Hepatocyte (in vitro differentiated cells): ENCODE results near the gene HOXA6. TPM values are rescaled to one million over a fixed set of nuclear protein-coding genes. Genes with fewer than 3 reads are reported as not detected.

Source experiments
- DNase-seq: peaks from one replicate; pipeline ENCODE4 v3.0.0-alpha.2; 2016; ENCODE audit warnings: low spot score
- H2AFZ ChIP-seq: fragments of 200-600 bp; sonication (generic); 2 replicates; pipeline ENCODE4 v1.6.0; 2016; ENCODE audit warnings: antibody characterized with exemption, mild to moderate bottlenecking
- H3K27ac ChIP-seq: fragments of 200-600 bp; sonication (generic); 2 replicates; pipeline ENCODE4 v1.5.1; 2016; ENCODE audit warnings: mild to moderate bottlenecking
- H3K27me3 ChIP-seq: fragments of 200-600 bp; sonication (generic); 2 replicates; pipeline ENCODE4 v1.6.1; 2016
- H3K36me3 ChIP-seq: fragments of 200-600 bp; sonication (generic); replicated peaks from 2 replicates; pipeline ENCODE4 v1.5.1; 2016; ENCODE audit warnings: low read depth; ENCODE audit not compliant: insufficient read depth
- H3K4me1 ChIP-seq: fragments of 200-600 bp; sonication (generic); 2 replicates; pipeline ENCODE4 v1.5.1; 2016; ENCODE audit warnings: mild to moderate bottlenecking, moderate library complexity; ENCODE audit not compliant: insufficient read depth
- H3K4me2 ChIP-seq: fragments of 200-600 bp; sonication (generic); 2 replicates; pipeline ENCODE4 v1.6.0; 2016
- H3K4me3 ChIP-seq: fragments of 200-600 bp; sonication (generic); 2 replicates; pipeline ENCODE4 v1.5.1; 2016; ENCODE audit warnings: mild to moderate bottlenecking
- H3K79me2 ChIP-seq: fragments of 200-600 bp; sonication (generic); 2 replicates; pipeline ENCODE4 v1.6.0; 2017; ENCODE audit warnings: mild to moderate bottlenecking
- H3K9me2 ChIP-seq: fragments of 200-600 bp; sonication (generic); replicated peaks from 2 replicates; pipeline ENCODE4 v1.6.0; 2017; ENCODE audit warnings: mild to moderate bottlenecking; ENCODE audit not compliant: insufficient read depth
- H3K9me3 ChIP-seq: fragments of 200-600 bp; sonication (generic); 2 replicates; pipeline ENCODE4 v1.5.1; 2016; ENCODE audit warnings: low read depth, mild to moderate bottlenecking
- H4K20me1 ChIP-seq: fragments of 200-600 bp; sonication (generic); 2 replicates; pipeline ENCODE4 v1.6.0; 2016; ENCODE audit warnings: mild to moderate bottlenecking; ENCODE audit not compliant: insufficient read depth, poor library complexity, severe bottlenecking
- CTCF ChIP-seq: fragments of 200-600 bp; sonication (generic); IDR thresholded peaks from 2 replicates; pipeline ENCODE4 v1.5.1; 2016; ENCODE audit warnings: antibody characterized with exemption, mild to moderate bottlenecking; ENCODE audit not compliant: poor library complexity
- EZH2 ChIP-seq: fragments of 200-600 bp; sonication (generic); IDR thresholded peaks from 2 replicates; pipeline ENCODE4 v1.6.1; 2016; ENCODE audit warnings: antibody characterized with exemption, mild to moderate bottlenecking, borderline replicate concordance
- EZH2phosphoT487 ChIP-seq: fragments of 200-600 bp; sonication (generic); IDR thresholded peaks from one replicate; pipeline ENCODE4 v1.6.1; 2018; ENCODE audit warnings: antibody characterized with exemption, mild to moderate bottlenecking, low read depth, moderate library complexity; ENCODE audit not compliant: unreplicated experiment, severe bottlenecking
- WGBS: methylation state at CpG from one replicate; pipeline ENCODE4 v1.1.6; 2016; ENCODE audit warnings: low lambda C conversion rate; ENCODE audit errors: missing lambda C conversion rate; 5-methylcytosine and 5-hydroxymethylcytosine counted together
- polyA plus RNA-seq: library from polyadenylated mRNA; unstranded; fragments of >200 nt; fragmentation: Nextera tagmentation; extraction: Ambion mirVana; gene quantifications from 2 replicates; pipeline ENCODE4 v1.2.1, GENCODE V29; 2016
- total RNA-seq: library from RNA; depleted of rRNA; stranded (reverse); fragments of >200 nt; gene quantifications from 2 replicates; pipeline ENCODE4 v1.2.3, GENCODE V29; 2014

The HOXA6 gene
- total and polyA plus RNA-seq, 2 experiments from 2014 or later: 0.23 TPM; not detected in 1

- no peaks in the 10 kb centered on the region for H3K36me3 ChIP-seq
- H3K79me2 ChIP-seq: peaks cover 99% of the 10 kb centered on the region
- 6% methylated on average over 28 of the region's 46 CpGs for WGBS
- TF ChIP-seq EZH2phosphoT487: peak; percentile 64
- no peak for TF ChIP-seq CTCF
- peak; percentile 76 for TF ChIP-seq EZH2
- peak overlapping the region; percentile 96 for H3K27ac ChIP-seq
- no peak overlapping the region for H2AFZ ChIP-seq
- H3K4me1 ChIP-seq: peaks cover 17% of the 10 kb centered on the region
- H3K4me3 ChIP-seq: peak overlapping the region; percentile 53
- no peaks in the 10 kb centered on the region for H3K9me3 ChIP-seq
- H3K9me2 ChIP-seq: no peaks in the 10 kb centered on the region
- peak; percentile 5 for DNase-seq
- H4K20me1 ChIP-seq: peaks cover 16% of the 10 kb centered on the region
- H3K4me2 ChIP-seq: peak overlapping the region; percentile 96
- H3K27me3 ChIP-seq: peaks cover 100% of the 10 kb centered on the region
These were observed 22.3 kb upstream of the HOXA6 start for GRCh38 chr7:27169658-27170425.

- Histone ChIP-seq H4K20me1 (peaks cover 16% of the 10 kb centered on the region), H3K27ac (peak overlapping the region; percentile 96), H3K4me1 (peaks cover 17% of the 10 kb centered on the region), H3K27me3 (peaks cover 100% of the 10 kb centered on the region), H3K9me2 (no peaks in the 10 kb centered on the region), H2AFZ (no peak overlapping the region), H3K4me3 (peak overlapping the region; percentile 53), H3K9me3 (no peaks in the 10 kb centered on the region), H3K4me2 (peak overlapping the region; percentile 96), H3K36me3 (no peaks in the 10 kb centered on the region), H3K79me2 (peaks cover 99% of the 10 kb centered on the region)
- peak; percentile 78 for TF ChIP-seq EZH2phosphoT487
- TF ChIP-seq EZH2: peak; percentile 13
- no peak for TF ChIP-seq CTCF
- no peak for DNase-seq
- 17% methylated on average over 25 of the region's 25 CpGs for WGBS
These were observed 20.8 kb upstream of the HOXA6 start for GRCh38 chr7:27168265-27168947.

GRCh38 chr7:27167916-27168264 lies 20.3 kb upstream of the HOXA6 start:
- peak overlapping the region; percentile 21 for H3K4me3 ChIP-seq
- H4K20me1 ChIP-seq: peaks cover 16% of the 10 kb centered on the region
- H3K4me2 ChIP-seq: peak overlapping the region; percentile 96
- no peak for DNase-seq
- peaks cover 17% of the 10 kb centered on the region for H3K4me1 ChIP-seq
- WGBS: 37% methylated on average over 4 of the region's 4 CpGs
- peaks cover 98% of the 10 kb centered on the region for H3K79me2 ChIP-seq
- H3K27ac ChIP-seq: peak overlapping the region; percentile 96
- H3K36me3 ChIP-seq: no peaks in the 10 kb centered on the region
- H3K9me3 ChIP-seq: no peaks in the 10 kb centered on the region
- peaks cover 100% of the 10 kb centered on the region for H3K27me3 ChIP-seq
- no peak overlapping the region for H2AFZ ChIP-seq
- H3K9me2 ChIP-seq: no peaks in the 10 kb centered on the region
- TF ChIP-seq EZH2 (no peak), EZH2phosphoT487 (no peak), CTCF (no peak)
